MG63 (cell line): ENCODE results near the gene CPNE7. TPM values are rescaled to one million over a fixed set of nuclear protein-coding genes. Genes with fewer than 3 reads are reported as not detected.
"Not testable (repeated sequence)": the region's sequence is repeated elsewhere in the genome, so short reads cannot be mapped to it uniquely, and the experiment has no call there.

Source experiments
- DNase-seq: peaks from one replicate; pipeline ENCODE4 v3.0.0-alpha.2; 2020
- H3K27me3 ChIP-seq: fragments of 250-450 bp; sonication (Bioruptor Pico); 2 replicates; pipeline ENCODE4 v1.5.1; 2020; ENCODE audit warnings: mild to moderate bottlenecking, moderate library complexity
- H3K36me3 ChIP-seq: fragments of 250-450 bp; sonication (Bioruptor Pico); 2 replicates; pipeline ENCODE4 v1.5.1; 2020; ENCODE audit warnings: mild to moderate bottlenecking, moderate library complexity
- H3K4me3 ChIP-seq: fragments of 250-450 bp; sonication (Bioruptor Pico); 2 replicates; pipeline ENCODE4 v1.5.1; 2020; ENCODE audit warnings: mild to moderate bottlenecking, moderate library complexity
- H3K9me3 ChIP-seq: fragments of 250-450 bp; sonication (Bioruptor Pico); 2 replicates; pipeline ENCODE4 v1.5.1; 2020; ENCODE audit warnings: mild to moderate bottlenecking, moderate library complexity
- total RNA-seq: library from RNA; depleted of rRNA; stranded (reverse); fragments of >200 nt; shearing (Covaris generic); gene quantifications from 2 replicates; pipeline ENCODE4 v1.2.3, GENCODE V29; 2014; ENCODE audit warnings: low replicate concordance

Gene CPNE7
- total RNA-seq, 1 experiment from 2014 or later: 9.1 TPM

DNA sequence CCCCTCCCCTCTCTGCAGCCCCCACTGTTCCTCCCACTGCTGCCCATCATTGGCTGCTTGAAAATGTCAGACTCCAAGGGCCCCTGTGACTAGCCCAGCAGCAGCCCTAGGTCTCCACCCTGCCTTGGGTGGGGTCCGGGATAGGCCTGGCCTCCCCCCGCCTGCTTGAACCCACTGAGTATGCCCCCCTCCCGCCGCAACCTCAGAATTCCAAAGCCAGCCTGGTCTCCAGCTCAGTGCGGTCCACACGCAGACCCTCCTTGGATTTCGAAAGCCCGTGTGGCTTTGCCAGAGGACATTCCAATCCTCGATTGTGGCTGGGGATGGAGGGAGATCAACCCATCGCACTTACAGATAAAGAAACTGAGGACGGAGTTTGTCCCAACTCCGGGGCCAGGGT, 44.3 kb downstream of the CPNE7 start:
- H3K27me3 ChIP-seq: no peaks in the 10 kb centered on the region
- DNase-seq: no peak
- no peaks in the 10 kb centered on the region for H3K9me3 ChIP-seq
- no peak overlapping the region for H3K4me3 ChIP-seq
- no peaks in the 10 kb centered on the region for H3K36me3 ChIP-seq

DNA sequence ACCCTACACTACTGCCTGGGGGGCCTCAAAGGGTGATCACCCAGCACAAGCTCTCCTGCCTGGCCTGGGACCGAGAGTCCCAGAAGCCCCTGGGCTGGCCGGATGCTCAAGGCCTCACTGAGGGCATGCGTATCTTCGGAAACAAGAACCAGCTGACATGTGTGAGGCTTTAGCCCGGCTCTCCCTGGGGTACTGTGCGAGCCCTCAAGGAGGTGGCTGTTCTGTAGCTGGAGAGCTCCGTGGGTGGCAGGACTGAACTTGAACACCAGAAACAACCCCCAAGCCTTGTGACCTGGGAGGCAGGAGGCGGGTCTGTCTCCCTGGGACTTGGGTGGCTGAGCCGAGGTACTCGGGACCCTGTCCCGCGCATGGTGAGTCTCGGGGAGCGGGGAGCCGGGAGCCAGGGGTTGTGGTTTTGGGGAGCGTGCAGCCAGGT, 44.9 kb downstream of the CPNE7 start:
- Histone ChIP-seq H3K9me3 (no peaks in the 10 kb centered on the region), H3K27me3 (no peaks in the 10 kb centered on the region), H3K36me3 (no peaks in the 10 kb centered on the region), H3K4me3 (no peak overlapping the region)
- no peak for DNase-seq

DNA sequence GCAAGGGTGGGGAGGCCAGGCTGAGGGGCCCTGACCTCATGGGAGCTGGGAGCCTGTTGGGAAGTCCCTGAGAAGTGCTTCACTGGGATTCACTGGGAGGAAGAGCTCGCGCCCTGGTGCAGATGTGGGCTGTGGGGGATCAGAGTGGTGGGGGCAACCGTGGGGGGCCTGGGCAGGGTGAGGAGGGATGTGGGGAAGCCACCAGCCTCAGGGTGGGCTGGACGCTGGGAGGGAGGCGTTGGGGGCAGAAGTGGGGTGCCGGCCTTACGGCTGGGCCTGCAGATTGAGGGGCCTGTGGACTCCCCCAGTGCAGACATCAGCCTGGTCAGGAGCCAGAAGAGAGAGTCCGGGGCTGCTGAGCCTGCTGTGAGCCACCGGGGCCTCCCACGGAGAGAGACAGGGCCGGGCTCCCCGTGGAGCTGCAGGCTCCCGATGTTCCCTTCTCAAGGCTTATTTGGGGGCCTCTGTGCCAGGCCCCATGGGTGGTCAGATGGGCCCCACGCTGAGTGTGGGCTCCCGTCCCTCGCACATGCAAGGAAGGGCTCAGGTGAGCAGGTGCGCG, 45.7 kb downstream of the CPNE7 start:
- Histone ChIP-seq H3K27me3 (no peaks in the 10 kb centered on the region), H3K9me3 (no peaks in the 10 kb centered on the region), H3K4me3 (no peak overlapping the region), H3K36me3 (no peaks in the 10 kb centered on the region)
- DNase-seq: no peak

GRCh38 chr16:89621698-89622409, 46.3 kb downstream of the CPNE7 start:
- Histone ChIP-seq H3K36me3 (no peaks in the 10 kb centered on the region), H3K4me3 (no peak overlapping the region), H3K9me3 (no peaks in the 10 kb centered on the region), H3K27me3 (no peaks in the 10 kb centered on the region)
- no peak for DNase-seq

DNA sequence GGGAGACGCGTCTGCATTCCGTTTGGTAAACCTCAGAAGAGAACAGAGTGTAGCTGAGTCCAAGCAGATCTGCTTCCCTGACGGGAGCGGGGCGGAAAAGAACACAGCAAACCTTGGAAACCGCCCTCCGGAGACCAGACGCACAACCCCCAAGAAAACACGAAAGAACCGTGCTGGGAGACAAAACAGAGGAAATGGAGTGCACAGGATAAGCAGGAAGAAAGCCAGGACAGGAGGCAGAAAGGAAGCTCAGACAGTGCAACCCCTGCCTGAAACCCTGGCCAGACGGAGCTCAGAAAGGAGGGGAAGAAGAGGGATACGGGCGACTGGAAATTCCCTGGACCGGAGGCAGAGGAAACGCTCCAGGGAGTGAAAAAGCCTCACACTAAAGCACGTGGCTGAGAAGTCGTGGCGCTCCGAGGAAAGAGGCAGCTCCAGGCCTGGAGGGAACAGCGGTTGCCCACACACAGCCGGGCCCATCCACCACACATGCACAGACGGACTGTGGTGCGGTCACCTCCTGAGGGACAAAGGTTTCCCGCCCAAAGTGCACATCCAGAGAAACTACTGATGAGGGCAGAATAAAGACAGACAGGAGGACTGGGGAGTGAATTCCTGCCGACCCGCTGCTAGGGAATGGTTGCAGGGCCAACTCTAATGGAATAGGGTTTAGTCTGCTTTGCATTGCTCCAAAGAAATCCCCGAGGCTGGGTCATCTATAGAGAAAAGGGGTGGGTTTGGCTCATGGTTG, 48.1 kb downstream of the CPNE7 start:
- Histone ChIP-seq H3K36me3 (no peaks in the 10 kb centered on the region), H3K4me3 (no peak overlapping the region), H3K27me3 (no peaks in the 10 kb centered on the region), H3K9me3 (no peaks in the 10 kb centered on the region)
- no peak for DNase-seq

DNA sequence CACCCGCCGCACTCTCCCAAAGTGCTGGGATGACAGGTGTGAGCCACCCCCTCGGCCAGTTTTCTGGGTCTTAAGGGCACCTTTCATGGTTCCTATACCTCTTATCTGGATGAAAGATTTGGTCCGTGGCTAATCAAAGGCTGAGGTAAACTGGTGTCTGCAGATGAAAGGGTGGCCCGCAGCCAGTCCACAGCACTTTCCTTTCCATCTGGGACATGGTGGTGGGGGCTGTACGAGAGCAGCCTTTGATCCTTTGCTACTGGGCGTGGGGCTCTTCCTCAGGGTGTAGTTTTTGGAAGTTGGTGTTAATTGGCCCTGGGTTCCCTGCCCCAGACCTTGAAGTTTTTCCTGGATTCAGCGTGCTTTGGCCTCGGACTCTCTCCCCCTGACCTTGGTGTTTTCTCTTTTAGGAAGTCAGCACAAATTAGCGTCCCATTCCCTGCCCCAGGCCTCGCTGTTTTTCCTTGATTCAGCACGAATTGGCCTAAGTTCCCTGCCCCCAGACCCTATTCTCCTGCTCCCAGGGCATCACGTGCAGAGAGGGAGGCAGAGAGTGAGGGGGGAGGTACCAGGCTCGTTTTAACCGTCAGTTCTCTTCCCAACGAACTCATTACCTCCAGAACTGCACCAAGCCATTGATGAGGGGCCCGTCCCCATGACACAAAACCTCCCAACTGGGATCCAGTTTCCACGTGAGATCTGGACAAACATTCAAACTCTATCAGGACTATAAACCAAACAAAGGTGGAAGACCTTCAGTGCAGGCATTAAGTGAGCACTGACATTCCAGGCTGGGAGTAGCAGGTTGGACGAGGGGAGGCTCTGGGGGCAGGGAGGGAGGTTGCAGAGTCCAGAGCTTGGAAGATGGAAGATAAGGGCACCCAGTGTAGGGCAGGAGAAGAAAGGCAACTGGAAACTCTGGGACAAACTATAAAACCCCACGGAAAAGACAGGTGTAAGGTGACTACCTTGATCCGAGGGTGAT, 49.5 kb downstream of the CPNE7 start:
- no peak for DNase-seq
- no peak overlapping the region for H3K4me3 ChIP-seq
- H3K36me3 ChIP-seq: no peaks in the 10 kb centered on the region
- no peaks in the 10 kb centered on the region for H3K9me3 ChIP-seq
- no peaks in the 10 kb centered on the region for H3K27me3 ChIP-seq

DNA sequence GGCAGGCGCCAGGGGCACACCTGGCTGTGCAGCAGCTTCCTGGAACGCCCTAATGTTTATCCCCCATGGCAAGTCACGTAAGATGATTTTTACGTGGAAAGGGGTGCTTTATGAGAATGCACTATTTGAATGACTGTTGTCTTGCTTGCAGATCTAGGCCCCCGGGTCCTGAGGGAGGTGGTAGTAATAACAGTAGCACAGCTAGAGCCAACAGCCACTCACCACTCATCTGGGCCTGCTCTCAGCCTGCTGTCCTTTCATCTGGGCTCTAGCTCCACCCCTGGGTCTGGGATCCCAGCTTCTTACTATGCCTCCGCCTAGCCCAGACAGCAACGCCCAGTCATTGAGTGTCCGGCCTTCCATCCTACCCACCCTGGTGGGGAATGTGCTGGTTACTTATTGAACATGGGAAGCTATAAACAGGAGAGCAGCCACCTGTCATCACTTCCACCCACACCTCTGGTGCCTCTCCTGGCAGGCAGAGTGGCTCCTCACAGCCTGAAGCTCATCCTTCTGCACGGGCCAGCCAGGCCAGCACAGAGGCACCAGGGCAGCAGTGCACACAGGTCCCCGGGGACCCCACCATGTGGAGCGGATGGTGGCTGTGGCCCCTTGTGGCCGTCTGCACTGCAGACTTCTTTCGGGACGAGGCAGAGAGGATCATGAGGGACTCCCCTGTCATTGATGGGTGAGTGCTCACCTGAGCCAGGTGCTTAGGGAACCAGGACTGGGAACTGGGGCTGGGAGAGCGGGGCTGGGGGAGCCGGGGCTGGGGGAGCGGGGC, 54.5 kb downstream of the CPNE7 start:
- Histone ChIP-seq H3K4me3 (no peak overlapping the region), H3K27me3 (no peaks in the 10 kb centered on the region), H3K9me3 (no peaks in the 10 kb centered on the region), H3K36me3 (no peaks in the 10 kb centered on the region)
- no peak for DNase-seq

DNA sequence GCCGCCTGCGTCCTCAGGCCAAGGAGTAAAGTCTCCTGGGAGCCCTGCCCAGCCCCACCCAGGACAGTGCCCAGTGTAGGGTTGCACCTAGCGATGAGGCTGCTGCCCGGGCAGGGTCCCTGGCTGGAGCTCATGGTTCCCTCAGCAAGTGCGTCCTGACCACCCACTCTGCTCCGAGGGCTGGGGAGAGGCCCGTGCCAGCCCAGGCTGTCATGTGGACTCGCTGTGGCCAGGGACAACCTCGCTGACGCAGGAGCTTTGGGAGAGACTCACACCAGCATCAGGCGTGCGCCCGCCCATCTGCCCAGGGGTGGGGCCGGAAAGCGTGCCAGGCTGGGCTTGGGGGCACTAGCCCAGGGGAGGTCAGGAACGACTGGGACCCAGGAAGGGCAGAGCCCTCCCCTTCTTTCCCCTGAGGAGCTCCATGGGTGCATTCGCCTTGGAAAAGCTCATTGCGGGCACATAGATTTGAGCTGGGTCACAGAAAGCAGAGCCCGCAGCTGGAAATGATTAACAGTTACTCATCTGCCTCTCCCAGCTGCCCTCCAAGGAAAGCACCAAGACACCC, 57.6 kb downstream of the CPNE7 start:
- H3K9me3 ChIP-seq: no peaks in the 10 kb centered on the region

GRCh38 chr16:89634463-89635385, 59.2 kb downstream of the CPNE7 start:
- not testable (repeated sequence) for H3K9me3 ChIP-seq, DNase-seq, H3K36me3 ChIP-seq, H3K4me3 ChIP-seq, H3K27me3 ChIP-seq

More for the DNA sequence above, 57.6 kb downstream of the CPNE7 start:
- Histone ChIP-seq H3K27me3 (no peaks in the 10 kb centered on the region), H3K36me3 (no peaks in the 10 kb centered on the region), H3K4me3 (0 out of 2 replicates have a peak overlapping the region, but pooled peaks have one; percentile 3)
- peak; percentile 87 for DNase-seq

GRCh38 chr16:89636663-89637062, 61.1 kb downstream of the CPNE7 start:
- no peaks in the 10 kb centered on the region for H3K36me3 ChIP-seq
- no peak overlapping the region for H3K4me3 ChIP-seq
- no peaks in the 10 kb centered on the region for H3K27me3 ChIP-seq
- no peaks in the 10 kb centered on the region for H3K9me3 ChIP-seq
- DNase-seq: no peak

DNA sequence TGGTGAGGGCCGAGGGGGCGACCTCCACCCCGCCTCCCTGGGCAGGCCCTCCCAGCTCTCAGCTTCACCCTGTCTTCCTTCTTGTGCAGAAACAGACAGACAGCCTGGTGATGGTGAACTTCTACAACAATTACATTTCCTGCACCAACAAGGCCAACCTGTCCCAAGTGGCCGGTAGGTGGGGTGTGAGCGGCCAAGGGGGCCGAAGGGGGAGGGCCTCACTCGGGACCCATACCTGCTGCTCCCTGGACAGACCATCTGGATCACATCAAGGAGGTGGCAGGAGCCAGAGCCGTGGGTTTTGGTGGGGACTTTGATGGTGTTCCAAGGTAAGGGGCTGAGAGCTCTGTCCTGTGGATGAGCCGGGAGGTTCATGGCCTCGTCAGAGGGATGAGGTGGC, 61.8 kb downstream of the CPNE7 start:
- Histone ChIP-seq H3K4me3 (no peak overlapping the region), H3K27me3 (no peaks in the 10 kb centered on the region), H3K9me3 (no peaks in the 10 kb centered on the region), H3K36me3 (no peaks in the 10 kb centered on the region)
- no peak for DNase-seq

GRCh38 chr16:89638455-89638854, 62.9 kb downstream of the CPNE7 start:
- DNase-seq: no peak
- H3K9me3 ChIP-seq: no peaks in the 10 kb centered on the region

GRCh38 chr16:89639385-89639784, 63.8 kb downstream of the CPNE7 start:
- Histone ChIP-seq H3K27me3 (no peaks in the 10 kb centered on the region), H3K9me3 (no peaks in the 10 kb centered on the region), H3K36me3 (no peaks in the 10 kb centered on the region), H3K4me3 (no peak overlapping the region)
- DNase-seq: no peak

More at GRCh38 chr16:89638455-89638854, 62.9 kb downstream of the CPNE7 start:
- Histone ChIP-seq H3K4me3 (no peak overlapping the region), H3K27me3 (no peaks in the 10 kb centered on the region), H3K36me3 (no peaks in the 10 kb centered on the region)

DNA sequence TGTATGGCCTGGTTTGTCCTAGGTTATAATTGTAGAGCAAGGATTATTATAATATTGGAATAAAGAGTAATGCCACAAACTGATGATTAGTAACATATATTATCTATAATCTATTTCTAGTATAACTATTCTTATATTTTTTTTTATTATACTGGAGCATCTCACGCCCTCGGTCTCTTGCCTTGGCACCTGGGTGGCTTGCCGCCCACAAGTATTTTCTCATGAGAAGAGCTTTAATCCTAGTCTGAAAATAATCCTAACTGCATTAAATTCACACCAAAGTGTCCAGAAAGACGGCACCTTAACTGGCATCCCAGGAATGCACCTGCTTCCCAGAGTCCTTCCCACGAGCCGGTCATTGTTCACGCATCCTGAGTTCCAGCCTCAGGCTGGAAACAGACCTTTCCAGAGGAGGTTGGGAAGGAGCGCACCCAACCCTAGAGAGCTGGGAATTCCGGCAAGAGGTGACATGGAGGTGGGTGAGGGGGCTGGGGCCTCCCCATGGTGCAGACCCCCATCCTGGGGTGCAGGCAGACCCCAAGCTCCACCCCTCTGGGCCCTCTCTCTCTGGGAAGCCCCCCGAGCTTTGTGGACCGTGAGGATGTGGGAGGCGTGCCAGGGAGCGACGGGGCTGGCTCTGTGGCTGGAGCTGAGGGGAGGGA, 66.0 kb downstream of the CPNE7 start:
- no peaks in the 10 kb centered on the region for H3K9me3 ChIP-seq
- DNase-seq: no peak
- no peaks in the 10 kb centered on the region for H3K36me3 ChIP-seq
- no peak overlapping the region for H3K4me3 ChIP-seq
- H3K27me3 ChIP-seq: no peaks in the 10 kb centered on the region
